NCI-H146 treated with DMSO at 0.1 percent for 48 hours (cell line): ENCODE measurements around the gene ASB11.

Experiments
- DNase-seq: peaks from one replicate; lab custom pipeline; 2025; ENCODE audit not compliant: unreplicated experiment; lab: John Stamatoyannopoulos, UW

The ASB11 gene

DNA sequence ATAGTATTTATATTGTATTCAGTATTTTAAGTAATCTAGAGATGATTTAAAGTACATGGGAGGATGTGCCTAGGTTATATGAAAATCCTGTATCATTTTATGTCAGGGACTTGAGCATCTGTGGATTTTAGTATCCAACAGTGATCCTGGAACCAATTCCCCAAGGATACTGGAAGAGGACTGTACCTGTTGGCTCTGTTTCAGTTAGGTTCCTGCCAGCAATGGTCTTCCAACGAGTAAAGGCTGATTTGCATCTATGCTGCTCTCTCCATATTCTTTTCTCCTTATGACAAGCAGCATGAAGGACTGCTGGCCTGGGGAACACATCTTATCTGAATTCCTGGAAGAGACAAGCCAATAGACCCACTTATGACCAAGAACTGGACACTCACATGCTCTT lies 80.4 kb downstream of the ASB11 start:
- DNase-seq = no peak

DNA sequence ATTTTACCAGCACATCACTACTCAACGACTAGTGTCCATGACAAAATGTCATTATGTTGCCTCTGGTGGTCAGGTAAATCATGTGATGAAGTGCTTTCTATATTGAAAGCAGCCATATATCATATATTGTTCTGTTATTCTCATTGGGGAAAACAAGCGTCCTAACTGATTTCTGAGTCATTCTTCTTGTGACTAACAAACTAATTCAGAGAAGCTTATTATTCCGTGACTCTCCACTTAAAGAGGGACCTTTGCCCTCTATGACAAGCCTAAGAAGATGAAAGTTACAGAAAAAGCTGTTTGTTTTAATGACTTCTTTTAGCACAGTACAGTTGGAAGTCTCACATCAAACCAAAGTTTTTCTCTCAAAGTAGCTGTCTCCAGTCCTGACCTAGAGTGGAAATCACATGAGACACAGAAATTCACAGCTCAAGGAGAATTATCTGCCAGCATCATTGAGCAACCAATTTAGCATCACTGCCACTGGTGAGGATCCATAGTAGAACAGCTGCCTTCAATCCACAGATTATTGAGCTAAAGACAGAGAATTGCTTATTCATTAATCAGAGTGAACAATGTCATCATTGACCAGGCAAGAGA lies 81.9 kb downstream of the ASB11 start:
- DNase-seq = no peak
